GM18499 (cell line): ENCODE data around the gene TPBG.
"Not testable (repeated sequence)": the region's sequence is repeated elsewhere in the genome, so short reads cannot be mapped to it uniquely, and the experiment has no call there.

Experiments
- ATAC-seq: cut with Tn5 transposase; IDR thresholded peaks from one replicate; pipeline ENCODE4 v1.9.1; 2021; ENCODE audit warnings: moderate number of reproducible peaks; ENCODE audit not compliant: insufficient read depth, unreplicated experiment

TPBG gene

GRCh38 chr6:82372656-82373055 is 9.0 kb downstream of the TPBG start:
- no peak for ATAC-seq

- no peak for ATAC-seq
Measured at GRCh38 chr6:82374516-82374915, 10.9 kb downstream of the TPBG start.

- no peak for ATAC-seq
Measured at GRCh38 chr6:82376636-82377035, 13.0 kb downstream of the TPBG start.

DNA sequence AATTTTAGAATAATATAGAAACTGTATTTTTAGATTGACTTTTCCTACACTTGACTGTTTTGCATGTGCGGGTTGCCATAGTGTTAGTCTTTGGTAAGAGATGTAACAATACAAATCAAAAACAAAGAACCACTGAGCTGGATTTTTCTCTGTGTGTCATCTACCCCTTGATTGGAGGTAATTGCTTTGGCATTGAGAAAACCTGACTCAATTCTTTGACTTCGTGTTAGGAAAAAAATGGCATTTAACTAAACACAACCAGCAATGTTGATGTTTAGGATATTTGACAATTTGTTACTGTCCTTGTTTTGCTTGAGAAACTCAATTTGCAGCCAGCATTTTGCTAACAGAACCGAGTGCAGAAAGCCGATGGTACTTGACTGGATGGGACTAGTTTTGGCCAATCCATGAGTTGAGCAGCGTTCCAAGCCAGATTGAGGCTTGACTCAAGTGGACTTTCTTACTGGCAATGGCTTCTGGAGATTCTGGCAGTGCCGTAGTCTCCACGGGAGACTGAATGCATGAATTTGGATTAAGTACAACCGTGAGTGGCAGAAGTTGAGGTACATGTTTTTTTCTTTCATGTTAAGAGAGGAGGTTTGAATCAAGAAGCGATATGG is 17.1 kb downstream of the TPBG start:
- ATAC-seq = no peak

DNA sequence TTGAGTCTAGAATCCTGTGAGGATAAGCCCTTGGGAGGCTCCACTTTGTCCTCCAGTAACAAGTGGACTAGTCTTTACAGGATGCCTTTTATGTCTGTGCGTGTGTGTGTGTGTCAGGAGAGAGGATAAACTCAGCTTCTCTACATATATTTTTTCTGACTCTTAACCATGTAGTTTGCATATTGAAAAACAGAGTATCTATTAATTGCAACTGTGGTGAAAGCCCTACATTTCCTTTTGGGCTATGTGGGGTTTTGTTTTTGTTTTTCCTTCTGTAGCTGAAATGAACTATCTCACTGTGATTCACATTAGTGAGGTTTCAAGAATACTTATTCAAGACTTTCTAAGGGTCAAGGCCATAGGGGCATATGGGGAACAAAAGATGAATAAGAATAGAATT is 17.7 kb downstream of the TPBG start:
- peak; percentile 83 for ATAC-seq

DNA sequence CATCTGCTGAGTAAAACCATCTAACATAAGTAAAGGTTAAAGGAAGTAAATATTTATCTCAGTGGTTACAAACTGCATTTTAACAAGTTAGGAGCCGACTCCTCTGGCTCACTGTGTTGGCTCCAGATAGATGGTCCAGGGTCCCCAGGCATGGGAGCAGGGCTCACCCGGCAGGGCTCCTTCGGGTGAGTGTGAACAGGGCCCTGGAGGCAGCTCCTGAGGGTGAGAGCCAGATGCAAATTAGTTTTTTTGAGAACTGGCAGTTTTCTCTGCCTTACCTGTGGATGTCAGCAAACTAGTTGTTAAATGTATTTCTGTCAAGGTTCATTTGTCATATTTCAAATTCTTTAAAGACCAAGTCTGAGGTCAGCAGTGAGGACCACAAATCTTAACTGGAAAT is 21.5 kb downstream of the TPBG start:
- ATAC-seq = no peak

DNA sequence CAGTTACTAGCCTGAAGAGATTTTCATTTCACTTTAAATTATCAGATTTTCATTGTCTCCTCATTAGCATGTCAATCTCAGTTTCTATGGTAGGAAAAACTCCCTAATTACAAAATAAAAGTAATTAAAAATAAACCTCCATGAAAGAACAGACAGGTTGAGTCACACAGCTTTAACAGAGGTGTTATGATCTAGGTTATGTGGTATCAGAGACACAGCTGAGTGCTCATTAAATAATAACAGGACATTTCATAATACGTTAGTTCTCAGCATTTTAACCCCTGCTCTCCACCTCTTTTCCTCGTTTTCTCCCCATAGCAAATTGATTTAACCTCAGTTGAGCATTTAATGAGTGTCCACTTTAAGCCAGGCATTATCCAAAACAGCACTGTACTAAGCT is 21.9 kb downstream of the TPBG start:
- ATAC-seq = no peak

DNA sequence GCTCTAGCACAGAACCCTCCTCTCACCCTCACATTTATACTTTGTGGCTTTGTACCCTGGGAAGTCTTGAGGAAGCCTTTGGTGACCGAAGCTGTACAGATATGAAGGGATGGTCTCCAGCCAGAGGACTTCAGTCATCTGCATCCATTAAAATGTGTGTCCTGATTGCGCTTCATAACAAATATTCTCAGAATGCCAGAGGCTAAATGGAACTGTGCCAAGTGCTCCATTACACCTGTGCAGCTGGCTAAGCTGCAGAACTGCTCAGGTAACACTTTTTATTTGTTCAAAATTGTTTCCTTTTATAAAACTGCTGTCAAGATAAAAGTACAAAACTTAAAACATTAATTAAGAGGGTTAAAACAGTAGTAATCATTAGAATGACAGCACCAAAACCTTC is 22.3 kb downstream of the TPBG start:
- ATAC-seq = no peak

GRCh38 chr6:82394770-82395169 is 31.2 kb downstream of the TPBG start:
- ATAC-seq = not testable (repeated sequence)

GRCh38 chr6:82396964-82397751 is 33.5 kb downstream of the TPBG start:
- ATAC-seq = no peak

- no peak for ATAC-seq
Measured at GRCh38 chr6:82397962-82398692, 34.5 kb downstream of the TPBG start.

GRCh38 chr6:82408952-82409431 is 45.4 kb downstream of the TPBG start:
- ATAC-seq = peak; percentile 73

- no peak for ATAC-seq
Measured at GRCh38 chr6:82410151-82410648, 46.6 kb downstream of the TPBG start.

DNA sequence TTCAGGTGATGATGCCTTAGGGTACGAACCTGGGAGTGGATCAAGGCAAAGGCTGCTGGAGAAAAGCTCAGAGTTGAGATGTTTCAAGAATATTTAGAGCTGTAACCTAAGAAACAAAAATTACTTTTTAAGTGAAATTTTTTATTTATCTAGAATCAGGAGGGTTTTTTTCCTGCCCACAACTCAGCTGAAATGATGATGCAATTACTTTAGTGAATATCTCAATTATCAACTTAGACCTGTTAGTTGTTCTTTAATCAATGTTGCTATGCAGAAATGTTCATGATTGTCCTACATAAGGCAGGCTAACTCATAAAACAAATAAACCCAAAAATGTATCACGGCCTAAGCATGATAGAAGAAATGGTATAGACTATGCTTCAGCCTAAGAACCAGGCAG is 50.3 kb downstream of the TPBG start:
- no peak for ATAC-seq

DNA sequence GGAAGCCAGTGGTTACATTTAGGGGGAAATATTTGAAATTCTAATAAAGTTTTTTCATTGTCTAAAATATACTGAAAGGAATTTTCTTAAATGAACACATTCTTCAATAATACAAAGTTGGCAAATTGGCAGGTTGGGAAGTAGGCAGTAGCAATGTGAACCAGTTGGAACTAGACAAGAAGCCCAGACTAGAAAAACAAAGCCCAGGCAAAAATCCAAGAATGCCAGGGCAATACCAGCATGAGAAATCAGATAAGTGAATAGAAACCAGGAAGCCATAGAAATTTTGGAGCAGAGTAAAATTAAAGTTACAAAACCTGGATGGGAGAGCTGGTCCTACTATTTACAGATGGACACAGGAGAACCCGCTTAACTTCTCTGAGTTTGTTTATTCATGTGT is 52.2 kb downstream of the TPBG start:
- ATAC-seq = no peak

DNA sequence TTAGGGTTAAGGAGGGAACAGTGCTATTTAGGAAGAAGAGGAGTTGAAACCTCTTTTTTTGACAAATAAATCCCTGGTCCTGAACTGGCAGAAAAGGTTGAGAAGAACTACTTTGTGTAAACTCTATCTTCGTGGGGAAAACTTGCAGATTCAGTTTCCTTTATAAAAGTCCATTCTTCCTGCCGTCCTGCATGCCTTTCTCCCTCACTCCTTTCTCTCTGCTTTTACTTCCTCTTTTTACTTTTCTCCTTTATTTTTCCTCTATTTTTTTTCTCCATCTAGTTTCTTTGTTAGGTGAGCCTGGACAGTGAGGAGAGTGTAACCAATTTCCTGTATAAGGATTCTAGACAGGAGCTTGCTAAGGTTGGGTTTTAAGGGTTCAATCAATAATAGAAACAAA is 52.7 kb downstream of the TPBG start:
- no peak for ATAC-seq
